ENCODE measurements around the gene MYZAP.

MYZAP gene

DNA sequence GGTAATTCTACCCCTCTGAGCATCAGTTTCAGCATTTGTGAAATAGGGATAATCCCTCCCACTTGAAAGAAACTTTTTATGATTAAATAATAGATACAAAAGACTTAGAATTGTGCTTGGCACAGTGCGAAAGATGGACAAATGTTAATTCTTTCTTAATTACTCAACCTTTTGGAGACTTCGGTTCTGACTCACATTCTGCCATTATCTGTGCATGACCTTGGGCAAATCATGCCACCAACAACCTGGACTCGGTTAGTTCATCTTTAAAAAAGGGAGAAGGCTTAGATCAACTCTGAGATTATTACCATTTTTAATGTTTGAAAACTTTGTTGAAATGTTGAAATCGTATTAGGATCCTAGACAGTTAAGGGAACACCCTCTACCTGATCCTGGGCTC is 74.2 kb downstream of the MYZAP start:
- DNase-seq, result no peak

DNA sequence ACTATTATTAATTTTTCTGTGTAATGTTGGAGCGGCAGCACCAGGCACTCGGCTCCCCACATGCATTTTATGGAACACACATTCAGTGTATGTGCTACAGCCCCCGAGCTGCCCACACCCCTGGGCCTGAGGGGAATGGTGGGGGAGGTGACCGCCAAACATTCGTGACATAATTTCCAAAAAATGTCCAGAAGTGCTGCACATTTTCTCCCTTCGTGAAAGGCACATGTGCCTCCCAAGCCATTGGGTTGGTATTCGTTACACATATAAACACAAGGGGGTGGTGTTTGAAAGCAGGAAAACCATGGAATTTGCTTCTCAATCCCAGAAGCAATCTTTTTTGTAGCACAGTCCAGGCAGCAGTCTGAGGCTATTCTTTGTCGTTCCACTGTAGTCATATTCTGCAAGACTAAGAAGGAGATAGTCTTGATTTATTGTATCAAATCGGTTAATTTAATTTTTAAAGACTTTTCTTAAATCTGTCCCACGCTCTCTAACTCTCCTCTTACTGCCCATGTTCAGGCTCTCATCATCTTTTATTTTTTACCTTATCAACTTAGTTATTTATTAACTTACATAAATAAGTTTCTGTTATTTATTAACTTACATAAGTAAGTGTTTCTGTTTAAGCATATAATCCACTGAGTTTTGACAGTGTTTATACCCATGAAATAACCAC is 75.6 kb downstream of the MYZAP start:
- no peak for DNase-seq

DNA sequence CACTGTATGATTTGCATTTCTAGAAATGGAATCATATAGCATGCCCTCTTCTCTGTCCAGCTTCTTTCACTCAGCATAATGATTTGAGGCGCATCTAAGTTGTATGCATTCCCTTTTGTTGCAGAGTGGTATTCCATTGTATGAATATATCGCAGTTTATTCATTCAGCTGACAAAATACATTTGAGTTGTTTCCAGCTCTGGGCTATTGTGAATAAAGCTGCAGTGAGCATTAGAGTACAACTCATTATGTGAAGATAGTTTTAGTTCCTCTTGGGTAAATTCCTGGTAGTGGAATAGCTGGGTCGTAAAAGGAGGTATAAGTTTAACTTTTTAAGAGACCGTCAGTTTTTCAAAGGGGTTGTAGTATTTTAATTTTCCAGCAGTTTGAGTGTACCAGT is 76.3 kb downstream of the MYZAP start:
- no peak for DNase-seq

DNA sequence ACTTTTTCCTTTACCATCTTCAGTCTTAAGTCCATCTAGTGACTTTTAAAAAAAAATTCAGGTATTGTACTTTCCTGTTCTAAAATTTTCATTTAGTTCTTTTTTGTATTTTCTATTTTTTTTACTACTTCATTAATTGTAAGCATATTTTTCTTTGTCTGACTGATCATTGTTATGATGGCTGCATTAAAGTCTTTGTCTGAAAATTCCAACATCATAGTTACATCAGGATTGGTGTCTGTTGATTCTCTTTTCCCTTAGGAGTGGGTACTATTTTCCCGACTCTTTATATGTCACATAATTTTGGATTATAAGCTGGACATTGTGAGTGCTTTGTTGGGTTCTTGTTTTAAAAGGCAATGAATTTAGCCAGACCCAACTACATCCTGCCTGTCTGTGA is 79.9 kb downstream of the MYZAP start:
- DNase-seq, result no peak

DNA sequence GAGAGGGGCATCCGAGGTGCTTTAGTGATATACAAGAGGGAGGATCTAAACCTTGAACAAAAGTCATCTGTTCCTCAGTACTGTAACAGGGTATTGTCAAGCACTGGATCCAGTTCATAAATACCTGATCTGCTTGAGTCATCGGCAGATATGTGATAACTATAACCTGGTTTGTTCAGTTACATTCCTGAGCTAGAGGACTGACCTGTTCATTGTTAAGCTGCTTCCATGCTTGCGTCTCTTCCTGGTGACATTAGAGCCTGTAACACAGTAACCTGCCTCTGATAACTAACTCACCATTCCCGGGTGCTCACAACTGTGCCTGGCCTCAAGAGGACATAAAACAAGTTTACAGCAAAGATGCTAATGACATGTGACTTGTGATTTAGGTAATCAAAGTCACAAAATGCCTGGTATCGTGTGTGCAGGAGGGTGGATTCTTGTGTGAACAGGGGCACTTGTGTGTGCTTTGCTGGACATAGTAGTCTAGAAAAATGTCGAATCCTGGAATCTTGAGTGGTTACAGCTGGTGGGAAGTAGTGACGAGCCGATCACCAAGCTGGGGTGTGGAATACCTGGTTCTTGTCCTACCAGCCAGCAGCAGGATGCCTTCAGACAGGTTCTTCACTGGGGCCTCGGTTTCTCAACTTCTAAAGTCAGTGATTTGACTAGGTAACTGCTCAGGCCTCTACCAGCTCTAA is 83.9 kb downstream of the MYZAP start:
- DNase-seq, result no peak

DNA sequence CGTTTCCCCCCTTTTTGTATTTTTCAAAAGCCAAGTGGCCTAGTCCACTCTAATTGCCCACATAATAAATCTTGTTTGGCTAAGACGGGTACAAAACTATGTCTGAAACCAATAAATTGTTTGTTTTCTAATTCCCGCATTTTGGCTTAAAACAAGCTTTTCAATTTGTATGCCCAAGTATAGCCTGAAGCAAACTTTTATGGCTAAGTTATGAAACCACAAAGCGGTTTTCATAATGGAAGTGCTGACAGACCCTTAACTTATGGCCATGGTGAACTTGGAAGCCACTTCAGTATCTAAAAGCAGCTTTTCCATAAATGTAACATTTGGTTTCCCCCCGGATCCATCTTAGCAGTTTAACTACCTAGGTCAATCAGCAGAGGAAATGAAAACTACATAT is 84.9 kb downstream of the MYZAP start:
- DNase-seq, result no peak

DNA sequence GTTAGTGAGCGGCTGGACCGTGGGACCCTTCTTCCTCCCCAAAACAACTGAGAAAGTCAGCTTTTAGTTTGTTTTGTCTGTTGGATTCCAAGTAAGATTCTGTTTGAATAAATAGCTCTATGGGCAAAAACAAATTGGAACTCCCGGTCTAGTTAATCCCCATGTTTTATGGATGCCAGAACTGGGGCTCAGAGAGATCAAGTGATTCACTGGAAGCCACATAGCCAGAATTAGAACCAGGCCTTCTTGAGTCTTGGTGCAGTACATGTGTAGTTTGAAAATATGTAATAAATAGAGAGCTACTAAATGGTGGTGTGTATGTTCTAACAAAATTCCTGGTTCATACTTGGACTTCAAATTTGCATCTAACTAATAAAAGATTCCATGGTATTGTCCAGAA is 85.5 kb downstream of the MYZAP start:
- no peak for DNase-seq

DNA sequence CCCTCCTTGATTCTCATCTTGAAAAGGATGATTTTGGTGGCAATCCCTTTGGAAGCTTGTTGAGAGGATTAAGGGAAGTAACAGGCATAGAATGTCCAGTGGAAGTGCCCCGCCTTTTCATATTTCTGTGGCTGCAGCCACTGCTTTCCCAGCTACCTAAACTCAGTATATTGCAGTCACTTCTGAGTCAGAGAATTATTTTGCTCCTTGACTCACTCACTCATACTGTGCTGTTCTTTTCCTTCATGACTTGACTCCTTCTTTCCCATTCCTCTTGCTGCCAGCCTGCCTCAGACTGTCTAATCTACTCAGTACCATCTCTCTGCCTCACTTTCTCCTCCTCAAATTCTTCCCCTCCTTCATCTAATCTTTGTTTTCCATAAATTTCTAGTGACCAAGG is 88.3 kb downstream of the MYZAP start:
- no peak for DNase-seq

DNA sequence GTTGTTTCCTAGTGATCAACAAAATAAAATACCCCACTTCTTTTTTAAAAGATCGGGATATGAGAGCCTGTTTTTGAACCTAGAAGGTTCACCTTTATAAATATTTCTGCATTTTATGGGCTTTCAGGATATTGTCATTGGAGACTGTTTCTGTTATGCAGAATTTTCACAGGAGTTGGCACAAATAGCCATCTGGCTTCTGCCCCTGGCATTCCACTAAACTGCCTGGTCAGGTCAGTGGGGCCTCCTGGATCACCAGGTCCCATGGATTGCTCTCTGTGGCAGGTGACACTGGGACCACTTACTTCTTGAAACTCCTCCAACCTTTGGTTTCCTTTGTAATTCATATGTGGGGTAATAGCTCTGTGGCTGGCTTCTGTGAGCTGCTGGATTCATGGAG is 89.3 kb downstream of the MYZAP start:
- no peak for DNase-seq

DNA sequence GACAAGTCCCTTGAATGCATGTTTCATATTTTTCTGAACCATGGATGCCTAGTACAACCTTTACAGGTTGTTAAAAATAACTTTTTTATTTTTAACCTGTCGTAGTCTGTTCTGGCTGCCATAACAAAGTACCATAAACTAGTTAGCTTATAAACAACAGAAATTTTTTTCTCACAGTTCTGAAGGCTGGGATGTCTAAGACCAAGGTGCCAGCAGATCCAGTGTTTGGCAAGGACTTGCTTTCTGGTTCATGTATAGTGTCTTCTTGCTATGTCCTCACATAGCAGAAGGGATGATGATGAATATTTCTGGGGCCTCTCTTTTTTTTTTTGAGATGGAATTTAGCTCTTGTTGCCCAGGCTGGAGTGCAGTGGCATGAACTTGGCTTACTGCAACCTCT is 91.8 kb downstream of the MYZAP start:
- DNase-seq, result no peak

DNA sequence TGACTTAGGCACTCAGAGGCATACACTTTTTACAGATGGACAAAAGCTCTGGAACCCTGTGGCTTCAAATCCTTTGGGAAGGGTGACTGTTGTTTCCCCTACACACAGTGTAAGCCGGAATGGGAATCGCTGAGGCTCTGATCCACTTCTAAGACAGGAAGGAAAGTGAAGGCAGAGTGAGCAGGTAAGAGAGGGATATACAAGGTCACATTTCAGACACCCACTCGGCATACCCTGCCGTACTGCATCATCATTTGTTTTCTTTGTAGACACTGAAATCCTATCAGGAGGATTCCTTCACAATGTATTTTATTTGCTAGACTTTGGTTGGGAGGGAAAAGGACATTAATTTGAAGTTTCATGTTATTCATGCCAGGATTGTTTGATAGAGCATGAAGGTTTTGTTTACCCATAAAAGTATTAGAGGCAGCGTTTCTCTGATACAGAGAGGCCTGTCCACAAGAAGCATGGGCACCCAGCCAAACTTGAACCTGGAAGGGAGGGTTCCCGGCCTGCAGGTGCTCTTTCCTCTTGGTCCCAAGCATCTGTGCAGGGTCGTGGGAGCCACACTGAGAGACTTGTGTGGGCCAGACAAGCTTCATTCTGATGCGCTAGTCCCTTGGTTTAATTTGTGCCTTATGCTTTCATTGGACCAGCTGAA is 92.9 kb downstream of the MYZAP start:
- no peak for DNase-seq

DNA sequence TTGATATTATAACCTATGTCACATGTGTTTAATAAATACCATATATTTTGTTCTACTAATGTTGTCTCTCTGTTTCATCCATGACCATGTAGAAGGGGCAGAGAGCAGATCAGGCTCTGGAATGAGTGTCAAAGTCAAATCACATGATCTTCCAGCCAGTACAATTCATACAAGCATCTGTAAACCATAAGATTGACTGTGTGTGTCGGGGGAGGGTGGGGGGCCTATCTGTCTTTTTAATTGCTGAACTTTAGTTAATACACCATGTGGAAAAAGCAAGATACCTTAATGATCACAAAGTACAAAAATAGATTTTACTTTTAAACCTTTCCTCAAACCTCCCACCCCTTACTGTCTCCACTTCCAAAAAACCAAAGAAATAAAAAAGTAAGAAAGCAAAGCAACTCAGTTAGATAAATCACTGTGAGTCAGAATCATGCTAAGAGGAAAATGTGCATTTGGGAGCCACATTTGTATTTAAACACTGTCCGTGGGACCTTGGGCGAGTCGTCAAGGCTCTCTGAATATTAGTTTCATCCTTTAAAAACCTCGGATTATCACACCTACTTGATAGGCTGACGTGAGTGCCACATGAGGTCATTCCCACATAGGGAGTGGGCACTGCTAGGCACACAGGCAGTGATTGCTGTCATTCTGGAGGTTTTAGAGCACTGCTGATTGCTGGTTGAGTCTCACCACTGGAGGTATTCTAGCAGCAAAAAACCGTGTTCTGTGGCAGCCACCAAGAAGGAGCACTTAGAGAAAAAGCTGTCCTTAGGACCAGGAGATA is 93.8 kb downstream of the MYZAP start:
- no peak for DNase-seq

DNA sequence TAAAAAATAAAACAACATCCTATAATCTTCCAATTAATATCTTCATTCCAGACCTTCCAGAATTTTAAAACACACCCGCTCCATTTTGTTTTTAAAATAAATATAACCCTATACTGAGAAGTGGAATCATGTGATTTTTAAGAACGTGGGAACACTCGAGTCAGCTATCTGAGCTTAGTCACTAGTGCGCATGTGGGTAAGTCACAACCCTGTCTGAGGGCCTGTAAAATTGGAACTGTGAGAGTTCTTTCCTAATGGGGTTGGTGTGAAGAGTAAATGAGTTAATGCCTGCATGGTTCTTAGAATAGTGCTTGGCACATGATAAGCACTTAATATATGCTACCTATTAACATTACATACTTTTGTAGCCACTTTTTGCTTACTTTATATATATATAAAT is 95.0 kb downstream of the MYZAP start:
- DNase-seq, result no peak

DNA sequence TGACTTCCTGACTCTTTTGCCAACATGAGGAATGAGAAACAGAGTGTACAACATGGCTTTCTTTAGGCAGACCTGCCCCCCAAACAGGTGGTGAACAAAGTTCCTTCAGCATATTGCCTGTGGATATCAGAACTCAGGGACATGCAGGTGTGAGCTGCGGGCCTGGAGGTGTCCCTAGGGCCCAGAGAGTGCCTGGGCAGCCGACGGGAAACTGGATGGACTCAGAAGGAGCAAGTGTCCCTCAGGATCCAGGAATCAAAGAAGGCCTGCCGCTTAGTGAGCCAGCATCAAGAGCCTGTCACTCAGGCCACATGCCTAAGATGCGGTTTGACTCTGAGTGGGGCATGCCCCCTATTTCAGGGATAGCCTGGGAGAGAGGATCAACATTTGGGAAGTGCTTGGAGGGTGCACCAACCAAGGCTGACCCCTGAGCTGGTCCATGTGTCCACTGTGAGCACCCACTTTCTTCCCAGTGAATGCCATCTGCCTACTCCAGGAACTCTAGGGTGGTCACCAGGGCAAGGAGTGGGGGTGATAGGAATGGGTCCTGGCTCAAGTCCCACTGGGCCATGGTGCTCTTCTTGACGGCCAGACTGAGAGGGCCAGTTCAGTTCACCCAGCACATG is 98.8 kb downstream of the MYZAP start:
- DNase-seq, result no peak

DNA sequence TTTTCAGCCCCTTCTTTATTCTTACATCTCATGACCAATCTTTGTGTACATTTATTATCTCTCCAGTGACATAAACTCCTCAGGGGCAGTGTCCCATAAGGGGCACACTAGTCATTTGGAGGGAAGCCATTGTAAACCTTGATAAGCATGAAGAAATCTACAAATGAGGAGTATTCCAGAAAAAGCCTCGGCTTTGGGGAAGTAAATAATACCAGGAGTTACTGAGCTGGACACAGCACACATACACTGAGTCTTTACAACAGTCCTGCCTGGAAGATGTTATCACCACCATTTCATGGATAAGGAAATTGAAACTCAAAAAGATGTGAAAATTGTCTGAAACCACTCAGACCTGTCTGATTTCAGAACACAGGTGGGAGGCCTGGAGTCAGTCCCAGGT is 99.4 kb downstream of the MYZAP start:
- no peak for DNase-seq

DNA sequence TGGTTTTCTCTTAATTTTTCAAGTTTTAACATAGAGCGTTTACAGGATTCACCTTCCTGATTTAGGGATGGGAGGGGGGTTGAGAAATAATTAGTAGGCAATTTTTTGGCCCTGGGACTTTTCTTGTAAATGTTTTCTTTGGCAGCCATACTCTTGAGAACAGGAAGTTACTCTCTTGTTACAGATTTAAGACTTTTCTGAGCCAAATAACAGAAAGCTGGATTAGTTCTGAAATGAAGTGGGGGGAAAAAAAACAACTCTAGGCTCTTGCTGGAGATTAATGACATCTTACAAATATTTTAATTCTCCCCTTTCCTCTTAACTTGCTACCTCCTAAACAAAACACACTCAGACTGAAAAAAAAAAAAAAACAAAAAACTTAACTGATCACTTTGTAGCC is 101.0 kb downstream of the MYZAP start:
- no peak for DNase-seq

DNA sequence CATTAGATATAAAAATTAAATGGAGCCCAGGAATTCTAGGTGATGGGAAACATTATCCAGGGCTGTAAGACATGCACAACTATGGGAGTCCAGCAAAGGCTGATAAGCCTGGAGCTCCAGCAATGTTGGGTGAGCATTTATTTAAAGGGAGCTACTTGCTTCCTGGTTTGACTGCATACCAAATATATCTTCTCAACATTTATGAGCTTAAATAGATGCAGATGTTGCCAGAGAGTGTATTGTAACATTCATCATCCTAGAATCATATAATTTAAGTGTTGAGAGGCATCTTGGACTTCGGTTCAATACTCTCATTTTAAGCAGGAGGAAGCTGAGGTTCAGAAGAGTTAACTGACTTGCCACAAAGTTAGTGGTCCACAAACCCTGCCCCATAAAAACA is 102.6 kb downstream of the MYZAP start:
- DNase-seq, result no peak

DNA sequence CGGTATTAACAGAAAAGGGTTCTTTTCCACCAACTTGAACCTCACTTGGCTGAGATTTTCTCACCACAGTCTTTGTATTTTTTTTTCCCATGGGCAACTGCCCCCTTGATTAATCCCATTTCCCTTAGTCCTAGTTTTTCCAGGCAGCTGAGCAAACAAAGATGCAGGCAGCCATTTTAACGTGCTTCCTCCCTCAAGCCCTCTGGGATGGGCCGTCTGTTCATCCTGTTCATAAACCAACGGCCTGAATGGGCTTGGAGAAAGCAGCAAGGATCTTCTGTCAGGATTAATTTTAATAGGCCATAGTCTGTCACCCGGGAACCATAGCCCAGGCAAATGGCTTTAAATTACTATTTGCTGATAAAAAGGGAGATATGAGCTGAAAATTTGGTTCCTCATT is 104.4 kb downstream of the MYZAP start:
- DNase-seq, result no peak

DNA sequence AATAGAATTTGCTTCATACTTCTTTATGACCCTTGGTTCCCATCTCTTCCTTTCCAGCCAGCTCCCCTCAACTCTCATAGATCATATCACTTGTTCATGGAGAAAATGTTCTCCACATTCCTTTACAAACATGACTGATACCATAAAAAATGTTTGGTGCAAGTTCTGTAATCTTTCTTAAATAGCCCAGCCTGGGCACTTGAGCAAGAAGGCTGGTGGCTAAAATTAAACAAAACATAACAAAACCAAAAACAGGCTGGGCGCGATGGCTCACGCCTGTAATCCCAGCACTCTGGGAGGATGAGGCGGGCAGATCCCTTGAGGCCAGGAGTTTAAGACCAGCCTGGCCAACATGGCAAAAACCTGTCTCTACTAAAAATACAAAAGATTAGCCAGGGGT is 105.9 kb downstream of the MYZAP start:
- DNase-seq, result no peak

DNA sequence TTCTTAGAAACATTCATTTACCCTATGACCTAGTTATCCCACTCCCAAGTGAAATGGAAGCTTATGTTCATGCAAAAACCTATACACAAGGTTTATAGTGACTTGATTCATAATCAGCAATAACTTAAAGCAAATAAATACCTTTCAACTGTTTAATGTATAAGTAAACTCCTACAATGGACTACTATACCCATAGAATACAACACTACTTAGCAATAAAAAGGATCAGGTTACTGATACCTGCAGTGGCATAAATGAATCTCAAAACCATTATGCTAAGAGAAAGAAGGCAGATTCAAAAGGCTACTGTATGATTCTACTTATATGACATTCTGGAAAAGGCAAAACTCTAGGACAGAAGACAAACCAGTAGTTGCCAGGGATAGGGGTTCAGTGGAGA is 106.5 kb downstream of the MYZAP start:
- DNase-seq, result no peak

DNA sequence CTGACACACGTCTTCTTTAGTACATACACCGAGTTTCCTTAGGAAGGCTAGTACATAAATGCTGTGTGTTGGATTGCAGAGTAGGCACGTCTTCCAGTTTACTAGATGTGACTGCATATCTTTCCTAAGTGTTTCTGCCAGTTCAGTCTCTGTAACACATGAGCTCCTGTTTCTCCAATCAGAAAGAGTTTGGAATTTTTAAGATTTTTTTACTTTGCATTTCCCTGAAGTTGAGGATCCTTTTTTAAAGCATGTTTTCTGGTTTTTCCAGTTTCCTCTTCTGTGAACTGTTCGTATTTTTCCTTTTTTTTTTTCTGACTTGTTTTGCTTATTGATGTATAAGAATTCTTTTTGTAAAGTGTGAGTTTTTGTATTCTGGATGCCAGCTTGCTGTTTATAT is 107.3 kb downstream of the MYZAP start:
- no peak for DNase-seq

DNA sequence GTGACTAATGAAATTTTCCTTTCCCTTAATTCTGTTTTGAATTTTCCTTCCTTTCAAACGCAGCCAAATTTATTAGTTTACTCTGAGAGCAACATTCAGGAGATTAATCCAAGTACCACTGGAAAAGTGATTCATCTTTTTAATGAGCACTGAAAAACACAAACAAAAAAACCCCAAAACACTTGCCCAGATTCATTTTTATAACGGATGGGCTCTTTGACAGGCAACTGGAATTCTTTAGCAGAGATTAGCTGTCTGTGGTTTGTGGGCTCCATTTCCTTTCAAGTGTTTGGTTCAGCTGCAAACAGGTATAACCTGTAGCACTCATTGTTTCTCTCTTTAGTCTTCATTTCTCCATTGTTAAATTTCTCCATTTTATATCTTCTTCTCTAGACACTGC is 111.7 kb downstream of the MYZAP start:
- peak; percentile 50 for DNase-seq

DNA sequence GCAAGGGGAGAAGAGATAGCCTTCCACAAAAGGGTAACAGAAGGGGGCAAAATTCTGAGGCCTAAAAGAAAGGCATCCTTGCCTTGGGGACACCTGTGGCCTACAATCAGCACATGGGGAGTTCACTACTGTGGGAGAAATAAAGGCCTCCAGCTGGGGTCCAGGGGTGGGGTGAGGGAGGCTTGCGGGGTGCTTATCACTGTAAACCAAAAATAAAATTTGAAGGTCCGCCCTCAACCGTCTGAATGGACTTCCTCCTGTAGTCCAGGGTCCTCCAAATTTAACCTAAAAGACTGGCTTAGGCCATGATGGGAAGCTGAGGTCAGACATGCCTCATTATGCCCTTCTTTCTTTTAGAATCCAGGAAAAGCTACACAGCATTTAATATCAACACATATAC is 112.7 kb downstream of the MYZAP start:
- no peak for DNase-seq
